GM23338 (cell line): ENCODE measurements around the gene TAGLN. TPM values are rescaled to one million over a fixed set of nuclear protein-coding genes. Genes with fewer than 3 reads are reported as not detected.

ENCODE experiments used
- ATAC-seq: fragments of 200-7000 bp; cut with Tn5 transposase; 3 replicates; pipeline ENCODE4 v1.9.1; 2020
- DNase-seq: peaks from one replicate; pipeline ENCODE4 v3.0.0-alpha.2; 2015; ENCODE audit warnings: low spot score
- H2AFZ ChIP-seq: fragments of 200-600 bp; sonication (generic); 2 replicates; pipeline ENCODE4 v1.8.0; 2016; ENCODE audit warnings: antibody characterized with exemption, mild to moderate bottlenecking, moderate library complexity
- H3F3A ChIP-seq: fragments of 200-600 bp; sonication (generic); replicated peaks from 2 replicates; pipeline ENCODE4 v1.8.0; 2017; ENCODE audit warnings: antibody characterized with exemption, mixed run types, low read depth
- H3K27ac ChIP-seq: fragments of 200-600 bp; sonication (generic); 2 replicates; pipeline ENCODE4 v1.6.1; 2016; ENCODE audit warnings: low read depth
- H3K27me3 ChIP-seq: fragments of 200-600 bp; sonication (generic); 2 replicates; pipeline ENCODE4 v1.8.0; 2016; ENCODE audit warnings: mild to moderate bottlenecking, mixed run types, moderate library complexity; ENCODE audit not compliant: insufficient read depth
- H3K36me3 ChIP-seq: fragments of 200-600 bp; sonication (generic); 2 replicates; pipeline ENCODE4 v1.8.0; 2016; ENCODE audit warnings: mild to moderate bottlenecking; ENCODE audit not compliant: insufficient read depth
- H3K4me1 ChIP-seq: fragments of 200-600 bp; sonication (generic); 2 replicates; pipeline ENCODE4 v1.8.0; 2016; ENCODE audit warnings: mild to moderate bottlenecking, moderate library complexity; ENCODE audit not compliant: insufficient read depth
- H3K4me2 ChIP-seq: fragments of 200-600 bp; sonication (generic); 2 replicates; pipeline ENCODE4 v1.7.1; 2017; ENCODE audit warnings: mixed run types
- H3K4me3 ChIP-seq: fragments of 200-600 bp; sonication (generic); 2 replicates; pipeline ENCODE4 v1.6.1; 2016; ENCODE audit warnings: mixed run types
- H3K79me2 ChIP-seq: fragments of 200-600 bp; sonication (generic); replicated peaks from 2 replicates; pipeline ENCODE4 v1.8.0; 2017; ENCODE audit warnings: mild to moderate bottlenecking; ENCODE audit not compliant: insufficient read depth
- H3K9me2 ChIP-seq: fragments of 200-600 bp; sonication (generic); 2 replicates; pipeline ENCODE4 v1.8.0; 2017; ENCODE audit not compliant: insufficient read depth
- H4K20me1 ChIP-seq: fragments of 200-600 bp; sonication (generic); replicated peaks from 2 replicates; pipeline ENCODE4 v1.8.0; 2017; ENCODE audit warnings: mild to moderate bottlenecking; ENCODE audit not compliant: insufficient read depth
- H3K27ac Mint-ChIP-seq: 2 replicates; pipeline ENCODE4 v1.8.0; 2020; ENCODE audit warnings: inconsistent platforms, mild to moderate bottlenecking, moderate library complexity, mixed read lengths
- H3K27me3 Mint-ChIP-seq: 3 replicates; pipeline ENCODE4 v1.8.0; 2022; ENCODE audit warnings: low read depth, mild to moderate bottlenecking, moderate library complexity, mixed read lengths, inconsistent platforms; ENCODE audit not compliant: insufficient read depth, poor library complexity
- H3K36me3 Mint-ChIP-seq: 3 replicates; pipeline ENCODE4 v1.8.0; 2021; ENCODE audit warnings: low read depth, mild to moderate bottlenecking, inconsistent platforms, moderate library complexity, mixed read lengths
- H3K4me1 Mint-ChIP-seq: 3 replicates; pipeline ENCODE4 v1.8.0; 2020; ENCODE audit warnings: mild to moderate bottlenecking, inconsistent platforms, mixed read lengths
- H3K4me3 Mint-ChIP-seq: 3 replicates; pipeline ENCODE4 v1.8.0; 2021; ENCODE audit warnings: moderate library complexity, mild to moderate bottlenecking, inconsistent platforms, mixed read lengths
- H3K9me3 Mint-ChIP-seq: 3 replicates; pipeline ENCODE4 v1.8.0; 2020; ENCODE audit warnings: moderate library complexity, mild to moderate bottlenecking, inconsistent platforms, mixed read lengths
- CREB1 ChIP-seq: fragments of 250-450 bp; sonication (Bioruptor Pico); IDR thresholded peaks from 2 replicates; pipeline ENCODE4 v1.5.0; 2020; ENCODE audit warnings: low read depth, mild to moderate bottlenecking, moderate library complexity
- CTCF ChIP-seq, 2 experiments: fragments of 200-600 bp in 1 of 2; sonication (generic) in 1 of 2; conservative IDR thresholded peaks; 2 replicates each; pipeline versions ENCODE4 v1.5.1 to v1.6.1; 2016 to 2017; ENCODE audit warnings: antibody characterized with exemption in 2 of 2, low read depth in 2 of 2, mild to moderate bottlenecking in 2 of 2, moderate library complexity in 1 of 2
- ETS1 ChIP-seq: IDR thresholded peaks from 2 replicates; pipeline ENCODE4 v1.6.1; 2016; ENCODE audit warnings: antibody characterized with exemption
- EZH2phosphoT487 ChIP-seq: fragments of 200-600 bp; sonication (generic); IDR thresholded peaks from one replicate; pipeline ENCODE4 v1.8.1; 2018; ENCODE audit warnings: antibody characterized with exemption; ENCODE audit not compliant: unreplicated experiment
- NANOG ChIP-seq: IDR thresholded peaks from 2 replicates; pipeline ENCODE4 v1.6.1; 2016; ENCODE audit warnings: antibody characterized with exemption, borderline replicate concordance
- POLR2AphosphoS5 ChIP-seq: IDR thresholded peaks from 2 replicates; pipeline ENCODE4 v1.6.1; 2016; ENCODE audit warnings: antibody characterized with exemption, low read depth
- STAT1 ChIP-seq: IDR thresholded peaks from one replicate; pipeline ENCODE4 v1.6.1; 2016; ENCODE audit warnings: antibody characterized with exemption; ENCODE audit not compliant: unreplicated experiment
- ZNF331 ChIP-seq: fragments of 250-450 bp; sonication (Bioruptor Pico); IDR thresholded peaks from 2 replicates; pipeline ENCODE4 v1.5.0; 2020; ENCODE audit warnings: low read depth, mild to moderate bottlenecking, moderate library complexity
- polyA plus RNA-seq: library from polyadenylated mRNA; unstranded; fragments of >200 nt; fragmentation: Nextera tagmentation; extraction: Ambion mirVana; gene quantifications from 2 replicates; pipeline ENCODE4 v1.2.1, GENCODE V29; 2016
- total RNA-seq: library from RNA; depleted of rRNA; stranded (reverse); fragments of >200 nt; shearing (Covaris generic); gene quantifications from 2 replicates; pipeline ENCODE4 v1.2.3, GENCODE V29; 2014

The TAGLN gene
- total and polyA plus RNA-seq, 2 experiments from 2014 or later = 86.8 to 130 TPM

GRCh38 chr11:117176186-117176585, 23.0 kb upstream of the TAGLN start:
- no peak overlapping the region for H3K4me3 Mint-ChIP-seq
- ATAC-seq = no peak
- peaks cover 25% of the 10 kb centered on the region for H3K4me1 ChIP-seq
- H4K20me1 ChIP-seq = 0 out of 2 replicates have a peak, but pooled peaks cover under 1% of the 10 kb centered on the region
- H3K9me2 ChIP-seq = no peaks in the 10 kb centered on the region
- H3K4me2 ChIP-seq = no peak overlapping the region
- no peak overlapping the region for H3K27ac Mint-ChIP-seq
- H3K27me3 Mint-ChIP-seq = peaks cover 12% of the 10 kb centered on the region
- H3K4me3 ChIP-seq = no peak overlapping the region
- H2AFZ ChIP-seq = no peak overlapping the region
- H3K79me2 ChIP-seq = peaks cover 5% of the 10 kb centered on the region; the same call in 1 of the 2 replicates
- no peaks in the 10 kb centered on the region for H3K9me3 Mint-ChIP-seq
- 0 out of 2 replicates have a peak, but pooled peaks cover under 1% of the 10 kb centered on the region for H3K36me3 ChIP-seq
- H3K4me1 Mint-ChIP-seq = peaks cover 32% of the 10 kb centered on the region
- no peak for TF ChIP-seq EZH2phosphoT487
- TF ChIP-seq ZNF331 (CRISPR knock-in tag) = no peak
- TF ChIP-seq ETS1 = no peak
- no peak for TF ChIP-seq POLR2AphosphoS5
- no peak for TF ChIP-seq CTCF (conservative IDR thresholded peaks at IDR 0.05; ENCODE audit: low read depth in 2 of 2)
- TF ChIP-seq STAT1 = no peak
- no peak overlapping the region for H3K27ac ChIP-seq
- DNase-seq = no peak
- H3K27me3 ChIP-seq = no peaks in the 10 kb centered on the region
- peaks cover 33% of the 10 kb centered on the region for H3F3A ChIP-seq
- peaks cover 11% of the 10 kb centered on the region for H3K36me3 Mint-ChIP-seq

GRCh38 chr11:117177534-117178209, 21.5 kb upstream of the TAGLN start:
- H3K27ac Mint-ChIP-seq = peak overlapping the region; percentile 88
- DNase-seq (no peak), ATAC-seq (no peak)
- peaks cover 26% of the 10 kb centered on the region for H3K4me1 Mint-ChIP-seq
- peak overlapping the region; percentile 97 for H3K4me2 ChIP-seq
- H4K20me1 ChIP-seq = no peaks in the 10 kb centered on the region
- H3K9me3 Mint-ChIP-seq = no peaks in the 10 kb centered on the region
- H3F3A ChIP-seq = peaks cover 30% of the 10 kb centered on the region
- H3K36me3 ChIP-seq = no peaks in the 10 kb centered on the region
- H3K4me3 ChIP-seq = peak overlapping the region; percentile 95
- H3K27ac ChIP-seq = peak overlapping the region; percentile 95
- H3K4me1 ChIP-seq = peaks cover 25% of the 10 kb centered on the region
- peaks cover 5% of the 10 kb centered on the region; the same call in 1 of the 2 replicates for H3K79me2 ChIP-seq
- peaks cover 15% of the 10 kb centered on the region for H3K27me3 Mint-ChIP-seq
- H3K36me3 Mint-ChIP-seq = peaks cover 2% of the 10 kb centered on the region
- peak overlapping the region; percentile 95 for H3K4me3 Mint-ChIP-seq
- no peaks in the 10 kb centered on the region for H3K27me3 ChIP-seq
- H2AFZ ChIP-seq = peak overlapping the region; percentile 61; the same call in 1 of the 2 replicates
- no peak for TF ChIP-seq NANOG
- TF ChIP-seq CREB1 (CRISPR knock-in tag) = no peak
- TF ChIP-seq CTCF (conservative IDR thresholded peaks at IDR 0.05; ENCODE audit: low read depth in 2 of 2) = no peak
- H3K9me2 ChIP-seq = no peaks in the 10 kb centered on the region
